SU-DHL-6 (cell line): Measurements from ENCODE around the gene IFT20.
A peak's percentile ranks its signal among the peaks of the same experiment; 100 is the strongest.

Source experiments
- H2AFZ ChIP-seq: fragments of 200-600 bp; sonication (generic); 2 replicates; pipeline ENCODE4 v1.6.1; 2014; ENCODE audit warnings: low read depth, mild to moderate bottlenecking, moderate library complexity, mixed read lengths, antibody characterized with exemption, low read length; ENCODE audit not compliant: severe bottlenecking
- H3F3A ChIP-seq: fragments of 200-600 bp; shearing (Covaris generic); 2 replicates; pipeline ENCODE4 v1.6.0; 2016; ENCODE audit warnings: antibody characterized with exemption, mild to moderate bottlenecking; ENCODE audit not compliant: insufficient read depth
- H3K27ac ChIP-seq: fragments of 200-600 bp; sonication (generic); 2 replicates; pipeline ENCODE4 v1.5.1; 2016; ENCODE audit warnings: low read depth, mild to moderate bottlenecking, low read length, moderate library complexity, mixed read lengths
- H3K27me3 ChIP-seq: fragments of 200-600 bp; sonication (generic), shearing (Covaris generic); 2 replicates; pipeline ENCODE4 v1.6.0; 2014; ENCODE audit warnings: mild to moderate bottlenecking, low read length
- H3K36me3 ChIP-seq: fragments of 200-600 bp; sonication (generic); 2 replicates; pipeline ENCODE4 v1.6.1; 2014; ENCODE audit warnings: mild to moderate bottlenecking, low read length, mixed read lengths
- H3K4me2 ChIP-seq: fragments of 300-600, 200-600 bp; shearing (Covaris generic), sonication (generic); 2 replicates; pipeline ENCODE4 v1.6.0; 2014; ENCODE audit warnings: low read length, low read depth, mild to moderate bottlenecking; ENCODE audit not compliant: poor library complexity, severe bottlenecking
- H3K4me3 ChIP-seq: fragments of 200-600 bp; sonication (generic); 2 replicates; pipeline ENCODE4 v1.5.1; 2014; ENCODE audit warnings: antibody characterized with exemption, low read length, mild to moderate bottlenecking, mixed read lengths; ENCODE audit not compliant: insufficient read depth, poor library complexity, severe bottlenecking
- H3K79me2 ChIP-seq: fragments of 200-600 bp; sonication (generic); 2 replicates; pipeline ENCODE4 v1.6.1; 2014; ENCODE audit warnings: mild to moderate bottlenecking, low read length, moderate library complexity; ENCODE audit not compliant: insufficient read depth
- H3K9ac ChIP-seq: fragments of 200-600 bp; sonication (generic); 2 replicates; pipeline ENCODE4 v1.7.0; 2014; ENCODE audit warnings: mild to moderate bottlenecking, low read length
- H3K9me2 ChIP-seq: fragments of 200-600 bp; sonication (generic); replicated peaks from 2 replicates; pipeline ENCODE4 v1.6.1; 2014; ENCODE audit warnings: low read length; ENCODE audit not compliant: insufficient read depth
- H3K9me3 ChIP-seq: fragments of 200-600 bp; sonication (generic); 2 replicates; pipeline ENCODE4 v1.6.1; 2014; ENCODE audit warnings: low read length, mixed read lengths; ENCODE audit not compliant: insufficient read depth
- H4K20me1 ChIP-seq: fragments of 200-600 bp; sonication (generic); 2 replicates; pipeline ENCODE4 v1.6.1; 2014; ENCODE audit warnings: low read depth, mild to moderate bottlenecking, antibody characterized with exemption, low read length, moderate library complexity, mixed read lengths
- CTCF ChIP-seq: fragments of 200-600 bp; sonication (generic); IDR thresholded peaks from one replicate; pipeline ENCODE4 v1.5.1; 2017; ENCODE audit warnings: antibody characterized with exemption, mild to moderate bottlenecking, low read length, moderate library complexity; ENCODE audit not compliant: insufficient read depth, poor library complexity, severe bottlenecking
- EZH2phosphoT487 ChIP-seq: fragments of 200-600 bp; sonication (generic), shearing (Covaris generic); conservative IDR thresholded peaks from 2 replicates; pipeline ENCODE4 v1.6.1; 2018; ENCODE audit warnings: mild to moderate bottlenecking, antibody characterized with exemption, low read length, moderate library complexity, mixed read lengths

IFT20 gene, protein sequence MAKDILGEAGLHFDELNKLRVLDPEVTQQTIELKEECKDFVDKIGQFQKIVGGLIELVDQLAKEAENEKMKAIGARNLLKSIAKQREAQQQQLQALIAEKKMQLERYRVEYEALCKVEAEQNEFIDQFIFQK

GRCh38 chr17:28335201-28335958, at the start of gene IFT20, which contains the start of gene TNFAIP1:
TSS of gene IFT20 (minus strand) at chr17:28335472. CDS start at chr17:28331985, 3,487 bp downstream.
TSS of gene TNFAIP1 (plus strand) at chr17:28335761. CDS start at chr17:28339522, 3,761 bp downstream.
- peak within 1 kb of the TSS; percentile 77 for H3K9ac ChIP-seq
- H3K79me2 ChIP-seq: peaks cover 4% of the 10 kb centered on the region; the same call in 1 of the 2 replicates
- no peaks in the 10 kb centered on the region for H3K9me3 ChIP-seq
- H3K27me3 ChIP-seq: no peaks in the 10 kb centered on the region
- peak within 1 kb of the TSS; percentile 91 for H3K4me3 ChIP-seq
- H3F3A ChIP-seq: no peaks in the 10 kb centered on the region
- H3K27ac ChIP-seq: no peak within 1 kb of the TSS
- TF ChIP-seq EZH2phosphoT487 (no peak), CTCF (no peak)
- peak within 1 kb of the TSS; percentile 92 for H3K4me2 ChIP-seq
- no peaks in the 10 kb centered on the region for H3K9me2 ChIP-seq
- H4K20me1 ChIP-seq: no peaks in the 10 kb centered on the region
- H3K36me3 ChIP-seq: no peaks in the 10 kb centered on the region
- peak within 1 kb of the TSS; percentile 91 for H2AFZ ChIP-seq

- Histone ChIP-seq H3K4me2 (peak overlapping the region; percentile 29), H3K27ac (no peak overlapping the region), H3K9ac (0 out of 2 replicates have a peak overlapping the region, but pooled peaks have one; percentile 21), H3K36me3 (no peaks in the 10 kb centered on the region), H3K9me3 (no peaks in the 10 kb centered on the region), H2AFZ (peak overlapping the region; percentile 54), H3K4me3 (no peak overlapping the region), H3K9me2 (no peaks in the 10 kb centered on the region), H3K27me3 (no peaks in the 10 kb centered on the region), H3F3A (no peaks in the 10 kb centered on the region), H3K79me2 (no peaks in the 10 kb centered on the region), H4K20me1 (no peaks in the 10 kb centered on the region)
- TF ChIP-seq EZH2phosphoT487 (no peak), CTCF (no peak)
Measured at GRCh38 chr17:28385037-28385400, 49.7 kb upstream of the IFT20 start.

GRCh38 chr17:28384281-28385036, 49.2 kb upstream of the IFT20 start:
- TF ChIP-seq CTCF (no peak), EZH2phosphoT487 (no peak)
- Histone ChIP-seq H3K27ac (no peak overlapping the region), H3K4me3 (no peak overlapping the region), H3K27me3 (no peaks in the 10 kb centered on the region), H3K36me3 (no peaks in the 10 kb centered on the region), H3K9ac (0 out of 2 replicates have a peak overlapping the region, but pooled peaks have one; percentile 21), H3K9me2 (no peaks in the 10 kb centered on the region), H3F3A (no peaks in the 10 kb centered on the region), H3K79me2 (no peaks in the 10 kb centered on the region), H2AFZ (peak overlapping the region; percentile 54), H4K20me1 (no peaks in the 10 kb centered on the region), H3K9me3 (no peaks in the 10 kb centered on the region), H3K4me2 (peak overlapping the region; percentile 29)
